AG04449 (cell line): Measurements from ENCODE around the gene FBLL1.

Source experiments
- CTCF ChIA-PET: fragments of 350-600 bp; formaldehyde crosslinking; extraction: SDS; loops from one replicate; lab custom pipeline; 2021; ENCODE audit warnings: antibody characterized with exemption; lab: Yijun Ruan, JAX
- POLR2A ChIA-PET: fragments of 400-600, 350-600 bp; formaldehyde crosslinking; extraction: SDS; loops from one replicate; lab custom pipeline; 2020; ENCODE audit warnings: antibody characterized with exemption, inconsistent platforms; lab: Yijun Ruan, JAX
- DNase-seq: peaks from one replicate; pipeline ENCODE4 v3.0.0-alpha.2; 2010; ENCODE audit warnings: low read depth, low spot score
- H3K4me3 ChIP-seq: 2 replicates; pipeline ENCODE4 v1.5.1; 2011; ENCODE audit warnings: low read depth, mild to moderate bottlenecking, control low read depth, low read length
- TF ChIP-seq, protein P1 (sequence below): IDR thresholded peaks from one replicate; pipeline ENCODE4 v1.5.1; 2011; ENCODE audit warnings: mild to moderate bottlenecking, moderate library complexity, low read length, control low read depth, inconsistent platforms; ENCODE audit not compliant: insufficient read depth; ENCODE audit errors: missing control alignments

FBLL1 gene

DNA sequence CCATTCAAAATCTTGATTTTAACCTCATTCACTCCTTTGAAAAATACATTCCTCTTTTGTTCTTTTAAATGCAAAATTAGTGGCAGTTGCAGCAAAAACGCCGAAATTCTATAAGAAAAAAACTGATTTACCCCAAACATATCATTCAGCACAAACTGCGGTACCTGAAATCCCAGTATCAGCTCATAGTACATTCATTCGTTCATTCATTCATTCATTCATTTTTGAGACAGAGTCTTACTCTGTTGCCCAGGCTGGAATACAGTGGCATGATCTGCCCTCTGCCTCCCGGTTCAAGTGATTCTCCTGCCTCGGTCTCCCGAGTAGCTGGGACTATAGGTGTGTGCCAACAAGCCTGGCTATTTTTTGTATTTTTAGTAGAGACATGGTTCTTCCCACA lies 20.4 kb downstream of the FBLL1 start:
- ChIA-PET POLR2A (no interaction called here), CTCF (interaction anchor here (0.7 kb wide), 1 partner anchor 1424 kb away, joined by 3 read pairs; no protein-coding TSS in a partner anchor)
- H3K4me3 ChIP-seq = no peak overlapping the region
- TF ChIP-seq, protein P1, sequence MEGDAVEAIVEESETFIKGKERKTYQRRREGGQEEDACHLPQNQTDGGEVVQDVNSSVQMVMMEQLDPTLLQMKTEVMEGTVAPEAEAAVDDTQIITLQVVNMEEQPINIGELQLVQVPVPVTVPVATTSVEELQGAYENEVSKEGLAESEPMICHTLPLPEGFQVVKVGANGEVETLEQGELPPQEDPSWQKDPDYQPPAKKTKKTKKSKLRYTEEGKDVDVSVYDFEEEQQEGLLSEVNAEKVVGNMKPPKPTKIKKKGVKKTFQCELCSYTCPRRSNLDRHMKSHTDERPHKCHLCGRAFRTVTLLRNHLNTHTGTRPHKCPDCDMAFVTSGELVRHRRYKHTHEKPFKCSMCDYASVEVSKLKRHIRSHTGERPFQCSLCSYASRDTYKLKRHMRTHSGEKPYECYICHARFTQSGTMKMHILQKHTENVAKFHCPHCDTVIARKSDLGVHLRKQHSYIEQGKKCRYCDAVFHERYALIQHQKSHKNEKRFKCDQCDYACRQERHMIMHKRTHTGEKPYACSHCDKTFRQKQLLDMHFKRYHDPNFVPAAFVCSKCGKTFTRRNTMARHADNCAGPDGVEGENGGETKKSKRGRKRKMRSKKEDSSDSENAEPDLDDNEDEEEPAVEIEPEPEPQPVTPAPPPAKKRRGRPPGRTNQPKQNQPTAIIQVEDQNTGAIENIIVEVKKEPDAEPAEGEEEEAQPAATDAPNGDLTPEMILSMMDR = no peak
- no peak for DNase-seq

DNA sequence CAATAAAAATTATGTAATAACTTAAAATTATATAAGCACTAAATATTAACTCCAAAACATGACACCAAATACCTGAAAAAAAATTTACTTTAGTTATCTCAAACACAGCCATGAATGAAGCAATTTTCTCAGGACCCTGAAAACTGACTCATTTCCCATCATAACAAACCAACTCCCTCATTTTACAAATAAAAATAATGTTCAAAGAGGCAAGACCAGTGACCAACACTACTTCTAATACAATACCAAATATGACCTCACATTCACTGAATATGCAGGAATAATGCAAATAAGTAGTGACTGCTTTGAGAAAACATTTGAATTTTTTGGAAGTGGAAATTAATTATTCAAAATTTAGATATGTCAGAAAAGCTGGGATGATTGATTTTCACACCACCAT lies 21.6 kb downstream of the FBLL1 start:
- POLR2A ChIA-PET = no interaction called here
- CTCF ChIA-PET = no interaction called here
- TF ChIP-seq, protein P1 = no peak
- no peak overlapping the region for H3K4me3 ChIP-seq
- no peak for DNase-seq

DNA sequence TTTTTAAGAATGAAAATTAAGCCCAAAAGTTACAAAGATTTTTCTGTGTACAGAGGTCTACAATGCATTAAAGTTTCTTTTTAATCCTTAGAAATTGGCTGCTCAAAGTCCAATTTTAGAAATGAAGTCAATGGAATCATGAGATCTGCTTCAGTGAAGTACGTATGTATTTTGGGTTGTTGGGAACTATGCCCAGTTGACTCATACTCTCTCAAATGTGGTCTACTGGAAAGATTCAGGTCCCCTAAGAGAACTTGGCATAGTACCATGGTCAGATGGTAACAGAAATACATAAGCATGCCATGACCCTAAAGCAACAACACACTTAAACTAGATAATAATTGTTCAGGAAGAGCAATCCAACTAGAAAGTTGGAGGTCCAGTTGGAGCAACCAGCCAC lies 23.0 kb downstream of the FBLL1 start:
- POLR2A ChIA-PET = no interaction called here
- H3K4me3 ChIP-seq = no peak overlapping the region
- peak; percentile 92 for DNase-seq
- CTCF ChIA-PET = interaction anchor here (1.3 kb wide), 1 partner anchor 66 kb away, joined by 3 read pairs; the partner anchor contains the start of gene RARS1
- TF ChIP-seq, protein P1 = no peak

DNA sequence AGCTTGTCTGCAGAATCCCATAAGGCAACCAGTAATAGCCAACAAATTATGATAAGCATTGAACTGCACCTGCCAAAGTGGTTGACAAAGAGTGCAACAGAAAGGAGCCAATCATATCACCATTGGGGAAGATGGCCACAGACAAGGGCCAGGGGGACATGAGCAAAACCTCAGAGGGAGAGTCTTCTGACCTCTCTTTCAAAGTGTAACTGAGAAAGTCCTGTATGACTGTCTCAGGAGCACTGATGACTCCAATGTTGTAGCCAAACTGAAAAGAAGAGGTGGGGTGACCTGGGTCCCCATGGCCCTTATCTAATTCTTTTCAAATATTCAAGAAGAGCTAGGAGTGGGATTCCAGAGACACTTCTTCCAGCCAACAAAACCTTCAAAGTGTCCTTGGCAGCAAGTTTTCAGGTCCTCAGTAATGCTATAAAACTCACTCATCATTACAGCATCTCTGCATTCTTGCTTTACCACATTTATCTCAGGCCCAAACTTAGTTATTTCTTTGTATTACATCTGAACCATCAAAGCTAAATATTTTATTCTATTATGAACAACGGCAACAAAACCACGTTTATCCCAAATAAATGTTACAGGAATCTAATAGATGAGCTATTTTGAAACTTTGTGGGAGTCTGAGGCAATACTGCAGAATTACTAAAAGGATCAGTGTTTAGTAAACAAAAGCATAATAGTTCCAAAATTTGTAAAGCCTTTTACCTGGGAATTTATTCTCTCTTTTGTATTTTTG lies 24.4 kb downstream of the FBLL1 start:
- no peak overlapping the region for H3K4me3 ChIP-seq
- CTCF ChIA-PET = interaction anchor here (1.3 kb wide), 1 partner anchor 68 kb away, joined by 3 read pairs; the partner anchor contains the start of gene RARS1
- POLR2A ChIA-PET = no interaction called here
- DNase-seq = no peak
- TF ChIP-seq, protein P1 = no peak

DNA sequence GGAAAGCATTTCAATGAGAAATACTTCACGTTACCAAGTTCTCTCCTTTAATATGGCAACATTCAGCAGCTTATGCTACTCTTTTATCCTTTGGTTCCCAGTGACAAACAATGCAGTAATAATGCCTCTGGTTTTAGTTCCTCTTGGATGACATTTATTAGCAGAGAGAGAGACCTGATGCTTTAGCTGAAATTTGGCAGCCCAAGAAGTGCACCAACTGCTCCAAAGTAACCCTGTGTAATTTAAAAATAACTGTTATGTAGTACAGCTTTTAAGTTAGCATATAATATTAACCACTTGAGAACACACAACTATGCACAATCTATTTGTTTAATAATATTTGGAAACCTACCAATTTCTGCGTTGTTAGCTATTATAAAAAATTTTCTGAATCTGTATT lies 28.3 kb downstream of the FBLL1 start:
- TF ChIP-seq, protein P1 = no peak
- CTCF ChIA-PET = no interaction called here
- POLR2A ChIA-PET = no interaction called here
- no peak for DNase-seq
- H3K4me3 ChIP-seq = no peak overlapping the region

DNA sequence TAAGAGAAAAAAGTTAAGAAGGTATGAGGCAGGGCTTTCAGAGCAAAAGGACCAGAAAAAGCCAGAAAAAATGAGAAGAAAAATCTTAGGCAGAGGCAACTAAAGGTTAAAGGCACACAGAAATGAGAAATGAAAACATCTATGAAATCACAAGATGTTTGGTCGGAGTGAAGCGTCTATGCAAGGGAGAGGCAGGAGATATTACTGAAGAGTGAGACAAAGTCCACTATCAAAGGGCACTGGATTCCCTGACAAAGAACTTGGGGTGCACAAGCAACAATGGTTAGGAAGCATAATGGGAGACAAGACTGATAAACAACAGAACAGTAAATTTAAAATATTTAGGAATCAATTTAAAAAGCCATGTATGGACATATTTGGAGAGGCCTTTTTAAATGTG lies 33.2 kb downstream of the FBLL1 start:
- DNase-seq = no peak
- TF ChIP-seq, protein P1 = no peak
- ChIA-PET POLR2A (no interaction called here), CTCF (no interaction called here)
- H3K4me3 ChIP-seq = no peak overlapping the region
